ENCODE results near the gene GNB5.

- TF ChIP-seq CTCF (IDR thresholded peaks at IDR 0.05) (no peak), TCF7L2 (IDR thresholded peaks at IDR 0.05; ENCODE audit: low read depth, low read length) (no peak), POLR2AphosphoS5 (IDR thresholded peaks at IDR 0.05; ENCODE audit: low read depth, low read length) (no peak)
Observed at GRCh38 chr15:52134502-52135144, 56.6 kb downstream of the GNB5 start.

Data from Panc1 (cell line).